Naive thymus-derived CD8-positive, alpha-beta T cell (primary cell): ENCODE data around the gene ZSWIM6. TPM values are rescaled to one million over a fixed set of nuclear protein-coding genes. Genes with fewer than 3 reads are reported as not detected.
"Not testable (repeated sequence)": the region's sequence is repeated elsewhere in the genome, so short reads cannot be mapped to it uniquely, and the experiment has no call there.

Experiments
- ATAC-seq, 2 donors: fragments of 150-1000 bp; cut with Tn5 transposase in 1 of 2; sonication (Bioruptor Pico), chemical (Tn5 transposase) in 1 of 2; 1 replicate in 1 of 2; 2 replicates in 1 of 2; pipeline ENCODE4 v1.10.0; 2021; ENCODE audit warnings: mild to moderate bottlenecking in 2 of 2, moderate library complexity in 2 of 2
- POLR2A ChIA-PET: fragments of 350-600 bp; sonication (Branson Sonifier 250); formaldehyde crosslinking; loops from one replicate; lab custom pipeline; 2021; ENCODE audit warnings: antibody characterized with exemption; lab: Charles Lee
- DNase-seq, 10 donors: peaks; one replicate each; pipeline versions ENCODE4 v3.0.0 to v3.0.0-alpha.2; 2020 to 2022
- H3K27ac Mint-ChIP-seq, 10 donors: one replicate each; pipeline ENCODE4 v1.8.0; 2020 to 2022; ENCODE audit warnings: mild to moderate bottlenecking in 10 of 10, mixed read lengths in 10 of 10, moderate library complexity in 4 of 10, inconsistent platforms in 1 of 10
- H3K27me3 Mint-ChIP-seq, 5 donors: one replicate each; pipeline ENCODE4 v1.8.0; 2021 to 2022; ENCODE audit warnings: mixed read lengths in 5 of 5
- H3K36me3 Mint-ChIP-seq, 3 donors: one replicate each; pipeline ENCODE4 v1.8.0; 2020 to 2022; ENCODE audit warnings: mixed read lengths in 3 of 3, mild to moderate bottlenecking in 2 of 3, inconsistent platforms in 1 of 3
- H3K4me1 Mint-ChIP-seq, 4 donors: one replicate each; pipeline ENCODE4 v1.8.0; 2021 to 2022; ENCODE audit warnings: mixed read lengths in 4 of 4
- H3K4me3 Mint-ChIP-seq, 10 donors: one replicate each; pipeline ENCODE4 v1.8.0; 2020 to 2022; ENCODE audit warnings: mild to moderate bottlenecking in 10 of 10, mixed read lengths in 10 of 10, moderate library complexity in 6 of 10, inconsistent platforms in 1 of 10
- H3K9me3 Mint-ChIP-seq, 9 donors: one replicate each; pipeline ENCODE4 v1.8.0; 2020 to 2022; ENCODE audit warnings: mixed read lengths in 9 of 9, mild to moderate bottlenecking in 3 of 9, inconsistent platforms in 1 of 9, moderate library complexity in 1 of 9
- polyA plus RNA-seq, 3 donors: library from polyadenylated mRNA; unstranded; fragments of 300-500 nt; fragmentation: Illumina TruSeq; gene quantifications; one replicate each; pipeline ENCODE4 v1.2.3, GENCODE V29; 2021
- total RNA-seq, 8 experiments: library from RNA in 2 of 8; stranded (reverse) in 2 of 8; gene quantifications; one replicate each; pipeline ENCODE4 v1.2.3 and lab custom pipeline; 2021 to 2026

ZSWIM6 gene
- total and polyA plus RNA-seq, 5 experiments from 2014 or later, result 0.14 to 11.9 (median 0.59) TPM

DNA sequence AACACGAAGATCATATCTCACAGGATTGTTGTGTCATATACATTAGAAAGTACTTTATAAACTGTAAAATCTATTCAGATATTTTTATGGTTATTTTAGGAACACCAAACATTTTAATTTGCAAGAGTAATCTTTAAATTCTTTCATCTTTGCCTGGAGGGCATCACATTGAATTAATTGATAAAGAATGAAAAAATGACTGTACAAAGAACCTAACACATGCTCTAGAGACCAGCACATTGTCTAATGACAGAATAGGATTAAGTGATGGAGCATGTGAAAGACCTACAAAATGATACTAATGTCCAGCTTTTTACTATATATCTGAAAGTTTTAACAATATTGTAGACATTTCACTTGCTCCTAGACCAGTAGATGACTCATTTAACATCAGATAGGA, 88.0 kb downstream of the ZSWIM6 start:
- Mint-ChIP-seq H3K9me3 (peaks cover 0 to 10% (median 0%) of the 10 kb centered on the region in 9 donors), H3K36me3 (peaks cover 9 to 11% (median 9%) of the 10 kb centered on the region in 3 donors), H3K27me3 (no peaks in the 10 kb centered on the region), H3K4me3 (no peak overlapping the region), H3K27ac (peak overlapping the region in 1 of 10 donors; percentile 21), H3K4me1 (peaks cover 26 to 62% (median 42%) of the 10 kb centered on the region in 4 donors)
- no peak for ATAC-seq
- POLR2A ChIA-PET, result no interaction called here
- DNase-seq, result no peak

DNA sequence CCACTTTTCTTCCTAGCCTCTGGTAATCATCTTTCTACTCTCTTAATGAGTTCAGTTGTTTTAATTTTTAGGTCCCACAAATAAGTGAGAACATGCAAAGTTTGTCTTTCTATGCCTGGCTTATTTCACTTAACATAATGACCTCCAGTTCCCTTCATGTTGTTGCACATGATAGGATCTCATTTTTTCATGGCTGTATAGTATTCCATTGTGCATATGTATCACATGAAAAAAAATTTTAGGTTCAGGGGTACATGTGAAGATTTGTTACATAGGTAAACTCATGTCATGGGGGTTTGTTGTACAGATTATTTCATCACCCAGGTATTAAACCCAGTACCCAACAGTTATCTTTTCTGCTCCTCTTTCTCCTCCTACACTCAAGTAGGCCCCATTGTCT, 89.2 kb downstream of the ZSWIM6 start:
- ATAC-seq, H3K27ac Mint-ChIP-seq, H3K27me3 Mint-ChIP-seq, H3K4me3 Mint-ChIP-seq, POLR2A ChIA-PET, H3K9me3 Mint-ChIP-seq, DNase-seq: not testable (repeated sequence)
- H3K36me3 Mint-ChIP-seq, result peaks cover 9 to 11% (median 9%) of the 10 kb centered on the region in 3 donors
- H3K4me1 Mint-ChIP-seq, result peaks cover 25 to 56% (median 38%) of the 10 kb centered on the region in 4 donors

- ATAC-seq, result no peak
- H3K27me3 Mint-ChIP-seq, result no peaks in the 10 kb centered on the region
- H3K27ac Mint-ChIP-seq, result peak overlapping the region in 3 of 10 donors; percentile 8 to 69 (median 11)
- POLR2A ChIA-PET, result no interaction called here
- peaks cover 0 to 10% (median 0%) of the 10 kb centered on the region in 9 donors for H3K9me3 Mint-ChIP-seq
- DNase-seq, result no peak
- H3K4me1 Mint-ChIP-seq, result peaks cover 21 to 45% (median 32%) of the 10 kb centered on the region in 4 donors
- peak overlapping the region in 1 of 10 donors; percentile 14 for H3K4me3 Mint-ChIP-seq
- H3K36me3 Mint-ChIP-seq, result peaks cover 10 to 11% (median 11%) of the 10 kb centered on the region in 3 donors
Observed at GRCh38 chr5:61423487-61424145, 91.6 kb downstream of the ZSWIM6 start.

- peaks cover 11 to 12% (median 11%) of the 10 kb centered on the region in 3 donors for H3K36me3 Mint-ChIP-seq
- H3K4me1 Mint-ChIP-seq, result peaks cover 30 to 49% (median 39%) of the 10 kb centered on the region in 4 donors
- no peak overlapping the region for H3K27ac Mint-ChIP-seq
- POLR2A ChIA-PET, result no interaction called here
- ATAC-seq (no peak), DNase-seq (no peak)
- no peak overlapping the region for H3K4me3 Mint-ChIP-seq
- no peaks in the 10 kb centered on the region for H3K27me3 Mint-ChIP-seq
- peaks cover 0 to 10% (median 2%) of the 10 kb centered on the region in 9 donors for H3K9me3 Mint-ChIP-seq
Observed at GRCh38 chr5:61425918-61426317, 93.9 kb downstream of the ZSWIM6 start.

- peaks cover 0 to 3% (median 2%) of the 10 kb centered on the region in 3 donors for H3K36me3 Mint-ChIP-seq
- peak overlapping the region in 1 of 10 donors; percentile 10 for H3K27ac Mint-ChIP-seq
- H3K9me3 Mint-ChIP-seq, result peaks cover 0 to 2% (median 0%) of the 10 kb centered on the region in 9 donors
- no peak overlapping the region for H3K4me3 Mint-ChIP-seq
- H3K4me1 Mint-ChIP-seq, result peaks cover 20 to 29% (median 23%) of the 10 kb centered on the region in 4 donors
- POLR2A ChIA-PET, result no interaction called here
- H3K27me3 Mint-ChIP-seq, result no peaks in the 10 kb centered on the region
- ATAC-seq (no peak), DNase-seq (no peak)
Observed at GRCh38 chr5:61429906-61430305, 97.8 kb downstream of the ZSWIM6 start.

GRCh38 chr5:61431923-61432620, 100.0 kb downstream of the ZSWIM6 start:
- Mint-ChIP-seq H3K27ac (no peak overlapping the region), H3K27me3 (no peaks in the 10 kb centered on the region), H3K4me1 (peaks cover 16 to 28% (median 23%) of the 10 kb centered on the region in 4 donors), H3K36me3 (peaks cover 0 to 7% (median 7%) of the 10 kb centered on the region in 3 donors), H3K9me3 (peaks cover 0 to 2% (median 0%) of the 10 kb centered on the region in 9 donors), H3K4me3 (no peak overlapping the region)
- DNase-seq (no peak), ATAC-seq (no peak)
- POLR2A ChIA-PET, result no interaction called here

DNA sequence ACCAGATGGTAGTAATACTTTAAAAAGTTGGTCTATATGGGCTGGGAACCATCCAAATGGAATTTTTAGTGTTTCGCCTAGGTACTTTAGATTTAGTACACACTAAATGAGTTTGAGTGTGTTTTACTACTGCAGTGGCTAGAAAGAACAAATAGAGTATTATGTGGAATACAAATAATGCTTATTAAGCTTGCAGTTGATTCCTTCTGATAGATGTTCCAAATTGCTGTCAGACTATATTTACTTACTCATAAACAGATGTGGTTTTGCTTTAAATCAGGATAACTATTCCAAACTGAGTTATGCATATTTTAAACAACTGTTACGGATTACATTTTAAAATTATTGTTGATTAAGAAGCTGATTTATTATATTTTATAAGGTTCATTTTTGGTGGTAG, 103.3 kb downstream of the ZSWIM6 start:
- no peak for ATAC-seq
- no peak for DNase-seq
- Mint-ChIP-seq H3K27me3 (no peaks in the 10 kb centered on the region), H3K4me3 (no peak overlapping the region), H3K36me3 (peaks cover 7 to 19% (median 8%) of the 10 kb centered on the region in 3 donors), H3K9me3 (peaks cover 0 to 13% (median 7%) of the 10 kb centered on the region in 9 donors), H3K4me1 (peaks cover 8 to 16% (median 12%) of the 10 kb centered on the region in 4 donors), H3K27ac (no peak overlapping the region)
- POLR2A ChIA-PET, result no interaction called here

- Mint-ChIP-seq H3K27ac (no peak overlapping the region), H3K36me3 (peaks cover 12 to 41% (median 29%) of the 10 kb centered on the region in 3 donors), H3K4me1 (peaks cover 6 to 8% (median 7%) of the 10 kb centered on the region in 4 donors), H3K4me3 (no peak overlapping the region), H3K27me3 (no peaks in the 10 kb centered on the region), H3K9me3 (peaks cover 12 to 43% (median 30%) of the 10 kb centered on the region in 9 donors)
- POLR2A ChIA-PET, result no interaction called here
- ATAC-seq (no peak), DNase-seq (no peak)
Observed at GRCh38 chr5:61438298-61438970, 106.4 kb downstream of the ZSWIM6 start.

DNA sequence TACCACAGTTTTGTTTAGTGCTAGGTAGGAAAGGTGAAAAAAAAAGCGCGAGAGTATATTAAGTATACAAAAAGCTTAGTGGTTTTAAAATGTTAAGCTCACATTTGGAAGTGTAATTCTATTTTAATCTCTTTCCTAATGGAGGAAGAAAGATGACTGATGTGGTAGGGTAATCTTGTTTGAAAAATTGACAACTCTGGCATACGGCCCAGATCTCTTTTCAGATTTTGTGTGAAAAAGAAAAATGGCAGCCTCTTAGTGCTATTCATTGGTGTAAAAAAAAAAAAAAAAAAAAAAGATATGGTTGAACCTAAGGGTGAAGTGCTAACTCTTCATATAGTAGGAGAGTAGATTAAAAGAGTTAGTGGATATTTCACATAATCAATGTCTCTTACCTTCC, 108.0 kb downstream of the ZSWIM6 start:
- H3K27me3 Mint-ChIP-seq, result no peaks in the 10 kb centered on the region

GRCh38 chr5:61440596-61440995, 108.5 kb downstream of the ZSWIM6 start:
- Mint-ChIP-seq H3K36me3 (peaks cover 12 to 48% (median 29%) of the 10 kb centered on the region in 3 donors), H3K4me1 (peaks cover 4 to 10% (median 6%) of the 10 kb centered on the region in 4 donors), H3K9me3 (peaks cover 12 to 47% (median 31%) of the 10 kb centered on the region in 9 donors), H3K4me3 (no peak overlapping the region), H3K27ac (no peak overlapping the region), H3K27me3 (no peaks in the 10 kb centered on the region)
- ATAC-seq (no peak), DNase-seq (no peak)
- POLR2A ChIA-PET, result no interaction called here

More for the DNA sequence above, 108.0 kb downstream of the ZSWIM6 start:
- no peak for ATAC-seq
- Mint-ChIP-seq H3K4me1 (peaks cover 4 to 9% (median 6%) of the 10 kb centered on the region in 4 donors), H3K36me3 (peaks cover 12 to 43% (median 29%) of the 10 kb centered on the region in 3 donors), H3K4me3 (no peak overlapping the region), H3K9me3 (peaks cover 12 to 44% (median 30%) of the 10 kb centered on the region in 9 donors), H3K27ac (no peak overlapping the region)
- POLR2A ChIA-PET, result no interaction called here
- DNase-seq, result no peak

- POLR2A ChIA-PET, result no interaction called here
- no peak overlapping the region for H3K4me3 Mint-ChIP-seq
- ATAC-seq (no peak), DNase-seq (no peak)
- H3K27ac Mint-ChIP-seq, result no peak overlapping the region
- peaks cover 4 to 9% (median 4%) of the 10 kb centered on the region in 4 donors for H3K4me1 Mint-ChIP-seq
- H3K9me3 Mint-ChIP-seq, result peaks cover 12 to 57% (median 32%) of the 10 kb centered on the region in 9 donors
- H3K27me3 Mint-ChIP-seq, result no peaks in the 10 kb centered on the region
- peaks cover 12 to 57% (median 29%) of the 10 kb centered on the region in 3 donors for H3K36me3 Mint-ChIP-seq
Observed at GRCh38 chr5:61441742-61442141, 109.7 kb downstream of the ZSWIM6 start.

DNA sequence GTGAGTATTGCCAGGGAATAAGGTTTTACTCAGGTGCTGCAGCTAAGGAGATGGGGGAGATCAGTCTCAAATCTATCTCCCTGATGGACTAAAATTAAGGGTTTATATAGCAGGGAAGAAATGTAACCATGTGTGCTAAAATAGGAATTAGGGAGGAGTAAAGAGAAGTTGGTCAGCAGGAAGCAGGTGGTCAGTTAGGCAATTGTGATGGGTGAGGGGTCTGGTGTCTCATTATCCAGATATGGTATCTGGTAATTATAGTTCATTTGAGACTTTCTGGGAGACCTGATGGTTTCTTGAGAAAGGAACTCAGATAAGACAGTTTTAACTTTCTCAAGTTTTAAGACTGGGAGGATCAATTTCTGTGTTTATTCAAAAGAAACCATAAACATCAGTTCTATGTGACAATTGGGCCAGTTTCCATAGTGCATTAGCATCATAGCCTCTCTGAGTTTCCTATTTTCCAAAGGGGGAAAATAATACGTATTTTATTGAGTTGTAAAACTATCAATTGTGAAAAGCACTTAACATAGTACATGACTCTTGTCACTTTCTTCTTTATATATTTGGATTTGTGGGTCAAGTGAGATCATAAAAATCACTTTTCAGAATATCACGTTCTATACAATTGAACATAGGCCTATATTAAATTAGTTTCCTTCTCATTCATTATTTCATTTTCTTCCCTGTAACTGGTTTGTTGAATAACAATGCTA, 115.9 kb downstream of the ZSWIM6 start:
- Mint-ChIP-seq H3K36me3 (peaks cover 12 to 48% (median 20%) of the 10 kb centered on the region in 3 donors), H3K9me3 (peaks cover 11 to 49% (median 31%) of the 10 kb centered on the region in 9 donors), H3K27ac (no peak overlapping the region), H3K4me3 (no peak overlapping the region), H3K4me1 (peaks cover 3 to 18% (median 6%) of the 10 kb centered on the region in 4 donors), H3K27me3 (no peaks in the 10 kb centered on the region)
- DNase-seq (no peak), ATAC-seq (no peak)
- POLR2A ChIA-PET, result no interaction called here
